Measurements from ENCODE around the gene PAX7.

The PAX7 gene

DNA sequence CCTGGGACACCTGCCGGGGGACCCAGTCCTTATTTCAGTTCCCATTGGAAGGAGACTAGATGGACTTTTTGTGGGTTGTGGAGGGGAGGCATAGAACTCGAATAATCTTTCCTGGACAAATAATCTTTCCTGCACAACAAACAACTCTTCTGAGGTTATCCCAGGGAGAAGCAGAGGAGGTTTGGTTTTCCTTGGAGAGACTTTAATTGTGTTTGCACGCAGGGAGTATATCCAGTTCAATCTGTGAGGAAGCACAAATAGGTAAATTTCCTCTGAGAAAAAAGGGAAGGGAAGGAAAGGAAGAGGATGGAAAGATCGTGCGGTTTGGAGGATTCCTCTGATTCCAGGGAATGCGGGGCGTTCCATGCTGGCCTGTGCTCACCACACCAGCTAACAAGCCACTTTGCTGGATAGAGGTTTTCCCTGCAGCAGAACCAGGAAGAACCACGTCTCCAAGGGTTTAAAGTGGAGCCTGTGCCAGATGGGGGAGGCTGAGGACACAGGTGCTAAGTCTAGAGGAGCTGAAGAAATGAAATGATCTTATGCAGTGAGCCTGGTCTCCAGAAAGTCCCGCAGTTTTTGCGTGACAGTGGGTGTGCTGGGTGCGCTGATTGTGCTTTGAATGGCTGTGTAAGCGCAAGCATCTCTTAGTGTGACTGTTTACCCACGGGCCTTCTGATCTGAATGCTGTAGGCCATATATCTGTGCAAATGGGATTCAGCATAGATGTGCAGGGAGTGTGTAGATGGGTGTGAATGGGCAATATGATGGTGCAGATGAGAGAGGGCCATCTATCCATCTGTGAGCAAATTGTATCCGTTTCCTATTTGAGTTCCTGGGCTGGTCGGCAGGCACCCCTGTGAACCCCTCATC lies 7.6 kb downstream of the PAX7 start:
- TF ChIP-seq, protein P1, sequence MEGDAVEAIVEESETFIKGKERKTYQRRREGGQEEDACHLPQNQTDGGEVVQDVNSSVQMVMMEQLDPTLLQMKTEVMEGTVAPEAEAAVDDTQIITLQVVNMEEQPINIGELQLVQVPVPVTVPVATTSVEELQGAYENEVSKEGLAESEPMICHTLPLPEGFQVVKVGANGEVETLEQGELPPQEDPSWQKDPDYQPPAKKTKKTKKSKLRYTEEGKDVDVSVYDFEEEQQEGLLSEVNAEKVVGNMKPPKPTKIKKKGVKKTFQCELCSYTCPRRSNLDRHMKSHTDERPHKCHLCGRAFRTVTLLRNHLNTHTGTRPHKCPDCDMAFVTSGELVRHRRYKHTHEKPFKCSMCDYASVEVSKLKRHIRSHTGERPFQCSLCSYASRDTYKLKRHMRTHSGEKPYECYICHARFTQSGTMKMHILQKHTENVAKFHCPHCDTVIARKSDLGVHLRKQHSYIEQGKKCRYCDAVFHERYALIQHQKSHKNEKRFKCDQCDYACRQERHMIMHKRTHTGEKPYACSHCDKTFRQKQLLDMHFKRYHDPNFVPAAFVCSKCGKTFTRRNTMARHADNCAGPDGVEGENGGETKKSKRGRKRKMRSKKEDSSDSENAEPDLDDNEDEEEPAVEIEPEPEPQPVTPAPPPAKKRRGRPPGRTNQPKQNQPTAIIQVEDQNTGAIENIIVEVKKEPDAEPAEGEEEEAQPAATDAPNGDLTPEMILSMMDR (IDR thresholded peaks at IDR 0.05; ENCODE audit: insufficient read depth, low read length, poor library complexity, severe bottlenecking), result no peak
- DNase-seq (ENCODE audit: extremely low read depth, insufficient read length), result no peak
- Histone ChIP-seq H3K36me3 (ENCODE audit: control insufficient read depth, insufficient read depth, low read length) (no peaks in the 10 kb centered on the region), H3K4me3 (replicated peaks; ENCODE audit: low read depth, low read length) (no peak overlapping the region), H3K27me3 (replicated peaks; ENCODE audit: control insufficient read depth, insufficient read depth, low read length) (peaks cover 7% of the 10 kb centered on the region)

DNA sequence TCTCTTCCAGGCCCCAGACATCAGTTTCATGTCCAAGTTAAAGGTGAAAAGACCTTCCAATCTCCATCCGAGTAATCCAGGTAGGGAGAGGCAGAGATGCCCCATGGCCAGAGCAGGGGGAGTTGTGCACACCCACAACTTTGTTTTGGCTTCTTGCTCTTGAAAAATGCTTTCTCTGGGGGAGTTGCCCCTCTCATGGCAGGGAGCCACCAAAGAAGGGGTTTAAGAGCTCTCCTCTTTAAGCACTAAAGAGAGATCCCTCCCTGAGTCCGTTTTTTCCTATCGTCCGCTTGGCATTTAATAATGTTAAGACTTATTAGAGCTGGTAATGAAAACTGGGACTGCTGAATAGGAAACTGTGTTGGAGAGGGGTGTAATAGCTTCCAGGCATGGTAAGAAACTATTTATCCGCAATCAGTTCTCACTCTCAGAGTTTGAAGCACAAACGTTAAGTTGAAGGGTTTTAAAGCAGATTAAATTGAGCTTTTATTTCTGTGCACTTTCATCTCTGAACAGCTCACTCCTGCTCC lies 8.3 kb downstream of the PAX7 start:
- no peaks in the 10 kb centered on the region for H3K36me3 ChIP-seq (ENCODE audit: control insufficient read depth, insufficient read depth, low read length)
- no peak for DNase-seq (ENCODE audit: extremely low read depth, insufficient read length)
- TF ChIP-seq, protein P1 (IDR thresholded peaks at IDR 0.05; ENCODE audit: insufficient read depth, low read length, poor library complexity, severe bottlenecking), result no peak
- H3K27me3 ChIP-seq (replicated peaks; ENCODE audit: control insufficient read depth, insufficient read depth, low read length), result peaks cover 4% of the 10 kb centered on the region
- no peak overlapping the region for H3K4me3 ChIP-seq (replicated peaks; ENCODE audit: low read depth, low read length)

DNA sequence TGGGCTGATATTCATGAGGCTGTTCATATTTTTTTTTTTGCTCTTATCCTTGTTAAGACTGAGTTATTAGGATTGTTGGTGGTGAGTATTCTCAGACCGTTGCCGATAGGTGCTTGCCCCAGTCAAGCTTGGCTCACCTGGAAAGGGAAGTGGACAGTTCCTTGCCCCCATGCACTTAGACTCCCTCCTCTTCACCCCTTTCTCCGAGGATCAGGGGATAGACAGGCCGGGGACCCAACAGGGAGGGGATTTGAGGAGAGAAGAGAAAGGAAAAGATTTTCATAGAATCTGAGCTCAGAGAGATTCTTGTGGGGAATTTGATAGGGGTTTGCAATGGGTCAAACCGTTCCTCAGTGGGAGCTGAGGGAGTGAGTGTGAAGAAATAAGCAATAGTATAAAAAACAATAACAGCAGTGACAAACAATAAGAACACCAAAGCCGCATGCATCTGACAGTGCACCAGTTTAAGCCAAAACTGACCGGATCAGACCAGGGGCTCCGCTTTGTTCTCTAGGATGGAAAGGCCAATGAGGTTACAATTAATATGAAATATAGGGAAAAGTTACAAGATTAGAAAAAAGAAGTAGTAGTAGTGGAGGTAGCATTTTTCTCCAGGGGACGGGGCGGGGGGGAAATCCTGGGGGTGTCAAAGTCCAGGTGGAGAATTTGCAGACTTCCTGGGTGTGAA lies 8.9 kb downstream of the PAX7 start:
- no peak for DNase-seq (ENCODE audit: extremely low read depth, insufficient read length)
- Histone ChIP-seq H3K4me3 (replicated peaks; ENCODE audit: low read depth, low read length) (no peak overlapping the region), H3K27me3 (replicated peaks; ENCODE audit: control insufficient read depth, insufficient read depth, low read length) (peaks cover 4% of the 10 kb centered on the region), H3K36me3 (ENCODE audit: control insufficient read depth, insufficient read depth, low read length) (no peaks in the 10 kb centered on the region)
- TF ChIP-seq, protein P1 (IDR thresholded peaks at IDR 0.05; ENCODE audit: insufficient read depth, low read length, poor library complexity, severe bottlenecking), result no peak

DNA sequence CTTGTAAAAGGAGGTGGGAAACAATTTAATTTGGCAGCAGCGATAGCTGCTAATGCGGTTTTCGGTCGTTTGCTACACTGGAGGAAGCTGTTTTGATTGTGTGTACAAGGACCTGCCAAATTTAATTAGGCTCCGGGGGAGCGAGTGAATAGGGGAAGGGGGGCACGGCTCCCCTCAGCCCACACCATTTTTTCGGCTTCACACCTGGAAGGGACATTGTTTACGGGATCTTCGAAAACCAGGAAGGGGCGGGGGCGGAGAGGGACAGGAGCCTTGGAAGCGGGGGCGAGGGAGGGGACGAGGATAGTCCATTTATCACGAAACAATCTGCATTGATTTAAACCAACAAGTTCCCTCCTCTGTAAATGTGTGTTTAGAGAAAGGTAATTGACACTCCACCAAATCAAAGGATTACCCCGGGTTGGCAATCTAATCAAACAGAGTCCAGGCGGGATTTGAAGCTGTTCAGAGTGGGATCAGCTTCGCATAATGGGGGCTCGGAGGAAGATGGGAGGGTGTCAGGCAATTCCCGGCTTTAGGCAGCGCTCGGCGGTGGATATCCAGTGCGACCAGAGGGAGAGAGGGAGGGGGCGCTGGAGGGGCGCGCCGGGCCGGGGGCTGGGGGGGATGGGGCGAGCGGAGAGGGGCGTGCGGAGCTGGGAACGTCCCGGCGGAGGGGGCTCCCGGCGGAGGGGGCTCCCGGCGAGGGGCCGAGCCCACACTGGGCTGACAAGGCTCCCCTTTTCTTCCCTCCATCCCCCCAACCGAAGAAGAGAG lies 9.8 kb downstream of the PAX7 start:
- no peak for DNase-seq (ENCODE audit: extremely low read depth, insufficient read length)
- H3K4me3 ChIP-seq (replicated peaks; ENCODE audit: low read depth, low read length), result no peak overlapping the region
- TF ChIP-seq, protein P1 (IDR thresholded peaks at IDR 0.05; ENCODE audit: insufficient read depth, low read length, poor library complexity, severe bottlenecking), result no peak
- peaks cover 4% of the 10 kb centered on the region for H3K27me3 ChIP-seq (replicated peaks; ENCODE audit: control insufficient read depth, insufficient read depth, low read length)
- no peaks in the 10 kb centered on the region for H3K36me3 ChIP-seq (ENCODE audit: control insufficient read depth, insufficient read depth, low read length)

DNA sequence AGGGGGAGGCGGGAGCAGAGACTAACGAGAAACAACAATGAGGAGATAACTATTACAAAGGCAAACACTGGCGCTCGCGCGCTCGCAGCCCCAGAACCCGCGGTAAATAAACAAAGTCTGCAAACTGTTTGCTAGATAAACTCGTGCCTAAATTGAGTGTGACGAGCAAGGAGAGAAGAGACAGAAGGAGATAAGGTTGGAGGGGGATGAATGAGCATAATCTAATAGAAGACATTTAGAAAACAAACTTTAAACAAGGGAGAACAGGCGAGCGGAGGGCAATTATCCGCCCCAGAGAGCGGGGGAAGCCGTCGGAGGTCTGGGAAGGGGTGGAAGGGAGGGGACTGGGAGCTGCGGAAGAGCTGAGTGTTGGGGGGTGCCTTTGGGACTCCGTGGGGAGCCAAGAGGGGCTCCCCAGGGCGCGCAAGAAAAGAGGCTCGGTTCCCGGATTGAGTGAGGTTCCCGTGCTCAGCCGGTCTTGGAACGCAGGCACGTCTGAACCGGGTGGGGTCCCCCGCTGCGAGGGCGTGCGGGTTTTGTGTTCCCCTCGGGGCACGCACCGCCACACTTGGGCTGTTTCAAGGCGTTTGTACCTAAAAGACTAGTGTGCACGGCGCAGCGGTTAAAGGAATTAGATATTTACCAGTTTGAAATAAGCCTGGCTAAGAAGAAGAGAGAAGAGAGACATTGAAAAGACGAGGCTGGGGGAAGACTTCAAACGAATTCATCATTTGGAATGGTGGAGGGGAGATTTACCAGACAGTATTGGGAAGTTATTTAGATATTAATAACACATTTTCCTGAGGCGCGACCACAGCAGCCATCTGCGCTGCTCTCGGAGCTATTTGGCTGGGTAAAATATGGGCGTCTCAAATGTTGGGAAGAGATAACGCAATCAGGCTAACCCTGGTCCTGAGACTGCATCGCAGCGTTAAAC lies 10.6 kb downstream of the PAX7 start:
- TF ChIP-seq, protein P1 (IDR thresholded peaks at IDR 0.05; ENCODE audit: insufficient read depth, low read length, poor library complexity, severe bottlenecking), result no peak
- peaks cover 7% of the 10 kb centered on the region for H3K27me3 ChIP-seq (replicated peaks; ENCODE audit: control insufficient read depth, insufficient read depth, low read length)
- no peaks in the 10 kb centered on the region for H3K36me3 ChIP-seq (ENCODE audit: control insufficient read depth, insufficient read depth, low read length)
- DNase-seq (ENCODE audit: extremely low read depth, insufficient read length), result no peak
- no peak overlapping the region for H3K4me3 ChIP-seq (replicated peaks; ENCODE audit: low read depth, low read length)

Measured in GM06990 (cell line).